PC-9 (cell line): Measurements from ENCODE around the gene ZNF598.

ENCODE experiments used
- CTCF ChIP-seq: fragments of 200-600 bp; sonication (generic); conservative IDR thresholded peaks from 2 replicates; pipeline ENCODE4 v1.6.1; 2017; ENCODE audit warnings: mixed run types, antibody characterized with exemption, mild to moderate bottlenecking, moderate library complexity
- EZH2 ChIP-seq: fragments of 200-600 bp; sonication (generic); IDR thresholded peaks from 2 replicates; pipeline ENCODE4 v1.8.0; 2017; ENCODE audit warnings: antibody characterized with exemption, low read depth

- TF ChIP-seq EZH2: no peak
- no peak for TF ChIP-seq CTCF
These were observed 20.4 kb upstream of the ZNF598 start for GRCh38 chr16:2030036-2030435.
